Uterus (tissue), 4 donors: ENCODE data around the gene HECW1. TPM values are rescaled to one million over a fixed set of nuclear protein-coding genes. Genes with fewer than 3 reads are reported as not detected.

Experiments
- DNase-seq, 2 donors: peaks; one replicate each; pipeline ENCODE4 v3.0.0-alpha.2; 2019 to 2020
- H3K27ac ChIP-seq, 2 donors: fragments of 200-600 bp; sonication (generic); 1 replicate in 1 of 2; 2 replicates in 1 of 2; pipeline ENCODE4 v1.5.1; 2016 to 2018
- H3K27me3 ChIP-seq, 2 donors: fragments of 200-600 bp; sonication (generic); one replicate each; pipeline ENCODE4 v1.5.1; 2018 to 2019; ENCODE audit warnings: control low read depth in 1 of 2
- H3K36me3 ChIP-seq, 2 donors: fragments of 200-600 bp; sonication (generic); one replicate each; pipeline ENCODE4 v1.5.1; 2019; ENCODE audit warnings: control low read depth in 1 of 2
- H3K4me1 ChIP-seq, 2 donors: fragments of 200-600 bp; sonication (generic); one replicate each; pipeline ENCODE4 v1.5.1; 2018 to 2019; ENCODE audit warnings: control low read depth in 1 of 2
- H3K4me3 ChIP-seq, 2 donors: fragments of 200-600 bp; sonication (generic); 1 replicate in 1 of 2; 2 replicates in 1 of 2; pipeline ENCODE4 v1.5.1; 2018 to 2019; ENCODE audit warnings: mild to moderate bottlenecking in 1 of 2
- H3K9me3 ChIP-seq, 2 donors: fragments of 200-600 bp; sonication (generic); one replicate each; pipeline ENCODE4 v1.5.1; 2019; ENCODE audit warnings: control low read depth in 1 of 2
- POLR2A ChIP-seq, 2 donors: fragments of 450-650 bp; IDR thresholded peaks; one replicate each; pipeline ENCODE4 v1.6.1; 2016; ENCODE audit warnings: antibody characterized with exemption in 2 of 2, mild to moderate bottlenecking in 1 of 2, moderate library complexity in 1 of 2
- intact Hi-C: fragments of 100-400 bp; cut with DNase I; formaldehyde crosslinking; loops from one replicate; pipeline ENCODE4 v1.15.1; 2023; ENCODE audit warnings: low total_unique reads
- total RNA-seq, 4 donors: library from RNA; depleted of rRNA in 3 of 4; stranded (reverse); fragments of >200 nt in 3 of 4; gene quantifications; one replicate each; pipeline versions ENCODE4 v1.1.0 to v1.2.4, GENCODE V29; 2014 to 2023
- TF ChIP-seq, protein P1 (sequence below), 4 experiments: fragments of 200-600 bp in 2 of 4; fragments of 450-650 bp in 2 of 4; sonication (generic) in 2 of 4; IDR thresholded peaks; one replicate each; pipeline ENCODE4 v1.5.1; 2016 to 2019; ENCODE audit warnings: antibody characterized with exemption in 4 of 4, mild to moderate bottlenecking in 2 of 4, moderate library complexity in 1 of 4
- donor health status: DM: yes; HTN: yes; CAD: no.

Gene HECW1
- total RNA-seq, 4 donors from 2014 or later, result 0.28 TPM; not detected in 3

- TF ChIP-seq, protein P1, sequence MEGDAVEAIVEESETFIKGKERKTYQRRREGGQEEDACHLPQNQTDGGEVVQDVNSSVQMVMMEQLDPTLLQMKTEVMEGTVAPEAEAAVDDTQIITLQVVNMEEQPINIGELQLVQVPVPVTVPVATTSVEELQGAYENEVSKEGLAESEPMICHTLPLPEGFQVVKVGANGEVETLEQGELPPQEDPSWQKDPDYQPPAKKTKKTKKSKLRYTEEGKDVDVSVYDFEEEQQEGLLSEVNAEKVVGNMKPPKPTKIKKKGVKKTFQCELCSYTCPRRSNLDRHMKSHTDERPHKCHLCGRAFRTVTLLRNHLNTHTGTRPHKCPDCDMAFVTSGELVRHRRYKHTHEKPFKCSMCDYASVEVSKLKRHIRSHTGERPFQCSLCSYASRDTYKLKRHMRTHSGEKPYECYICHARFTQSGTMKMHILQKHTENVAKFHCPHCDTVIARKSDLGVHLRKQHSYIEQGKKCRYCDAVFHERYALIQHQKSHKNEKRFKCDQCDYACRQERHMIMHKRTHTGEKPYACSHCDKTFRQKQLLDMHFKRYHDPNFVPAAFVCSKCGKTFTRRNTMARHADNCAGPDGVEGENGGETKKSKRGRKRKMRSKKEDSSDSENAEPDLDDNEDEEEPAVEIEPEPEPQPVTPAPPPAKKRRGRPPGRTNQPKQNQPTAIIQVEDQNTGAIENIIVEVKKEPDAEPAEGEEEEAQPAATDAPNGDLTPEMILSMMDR (IDR thresholded peaks at IDR 0.05), result no peak
- TF ChIP-seq POLR2A (IDR thresholded peaks at IDR 0.05), result no peak
- intact Hi-C loops, result no loop called here
Measured at GRCh38 chr7:43537765-43538403, 425.4 kb downstream of the HECW1 start.

DNA sequence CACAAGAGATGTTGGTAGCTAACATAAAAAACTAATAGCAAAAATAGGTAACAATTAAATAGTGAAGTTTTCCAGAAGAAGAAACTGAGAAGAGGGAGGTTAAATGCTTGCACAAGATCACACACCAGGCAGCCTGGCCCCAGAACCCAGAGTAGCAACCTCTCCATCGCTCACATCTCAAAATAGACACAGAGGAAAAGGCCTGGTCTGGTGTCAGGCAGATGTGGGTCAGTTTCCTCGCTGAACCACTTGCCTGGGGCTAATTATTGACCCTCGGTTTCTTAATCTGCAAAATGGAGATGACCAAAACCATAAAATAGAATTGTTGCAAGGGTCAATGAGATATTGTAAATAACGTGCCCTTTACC is 425.9 kb downstream of the HECW1 start:
- no peaks in the 10 kb centered on the region for H3K36me3 ChIP-seq
- no peak for DNase-seq
- no peak overlapping the region for H3K27ac ChIP-seq
- no peaks in the 10 kb centered on the region for H3K9me3 ChIP-seq
- TF ChIP-seq, protein P1 (IDR thresholded peaks at IDR 0.05), result no peak
- no peak for TF ChIP-seq POLR2A (IDR thresholded peaks at IDR 0.05)
- no peaks in the 10 kb centered on the region for H3K27me3 ChIP-seq
- no peaks in the 10 kb centered on the region for H3K4me1 ChIP-seq
- no peak overlapping the region for H3K4me3 ChIP-seq
- intact Hi-C loops, result no loop called here

More at GRCh38 chr7:43537765-43538403, 425.4 kb downstream of the HECW1 start:
- Histone ChIP-seq H3K36me3 (no peaks in the 10 kb centered on the region), H3K27ac (no peak overlapping the region), H3K27me3 (no peaks in the 10 kb centered on the region), H3K4me1 (peaks cover 0 to 3% of the 10 kb centered on the region in 2 donors), H3K4me3 (no peak overlapping the region), H3K9me3 (no peaks in the 10 kb centered on the region)
- no peak for DNase-seq

- H3K27ac ChIP-seq, result no peak overlapping the region
- intact Hi-C loops, result no loop called here
- no peaks in the 10 kb centered on the region for H3K36me3 ChIP-seq
- H3K27me3 ChIP-seq, result no peaks in the 10 kb centered on the region
- H3K9me3 ChIP-seq, result no peaks in the 10 kb centered on the region
- no peaks in the 10 kb centered on the region for H3K4me1 ChIP-seq
- no peak overlapping the region for H3K4me3 ChIP-seq
- DNase-seq, result no peak
- no peak for TF ChIP-seq POLR2A (IDR thresholded peaks at IDR 0.05)
- TF ChIP-seq, protein P1 (IDR thresholded peaks at IDR 0.05), result no peak
Measured at GRCh38 chr7:43540471-43540870, 428.0 kb downstream of the HECW1 start.

DNA sequence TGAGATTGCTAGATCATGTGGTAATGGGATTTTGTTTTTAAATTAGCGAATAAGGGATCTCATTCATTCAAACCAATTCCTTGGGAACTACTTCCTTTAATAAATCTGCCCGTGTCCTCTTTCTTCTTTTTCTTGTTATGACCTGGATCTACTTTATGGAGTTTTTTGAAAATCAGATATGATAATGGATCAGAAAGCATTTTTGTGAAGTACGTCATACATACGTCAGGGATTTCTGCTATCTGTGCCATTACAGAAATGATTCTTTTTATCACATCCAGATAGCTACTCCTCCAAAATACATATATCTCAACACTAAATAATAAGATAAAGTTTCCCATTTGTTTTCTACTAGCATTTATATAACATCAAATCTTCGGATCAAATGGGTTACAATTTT is 430.3 kb downstream of the HECW1 start:
- H3K4me1 ChIP-seq, result no peaks in the 10 kb centered on the region
- no peak for TF ChIP-seq POLR2A (IDR thresholded peaks at IDR 0.05)
- TF ChIP-seq, protein P1 (IDR thresholded peaks at IDR 0.05), result no peak
- DNase-seq, result no peak
- H3K27me3 ChIP-seq, result no peaks in the 10 kb centered on the region
- no peaks in the 10 kb centered on the region for H3K36me3 ChIP-seq
- no peak overlapping the region for H3K4me3 ChIP-seq
- intact Hi-C loops, result no loop called here
- no peak overlapping the region for H3K27ac ChIP-seq
- H3K9me3 ChIP-seq, result no peaks in the 10 kb centered on the region

DNA sequence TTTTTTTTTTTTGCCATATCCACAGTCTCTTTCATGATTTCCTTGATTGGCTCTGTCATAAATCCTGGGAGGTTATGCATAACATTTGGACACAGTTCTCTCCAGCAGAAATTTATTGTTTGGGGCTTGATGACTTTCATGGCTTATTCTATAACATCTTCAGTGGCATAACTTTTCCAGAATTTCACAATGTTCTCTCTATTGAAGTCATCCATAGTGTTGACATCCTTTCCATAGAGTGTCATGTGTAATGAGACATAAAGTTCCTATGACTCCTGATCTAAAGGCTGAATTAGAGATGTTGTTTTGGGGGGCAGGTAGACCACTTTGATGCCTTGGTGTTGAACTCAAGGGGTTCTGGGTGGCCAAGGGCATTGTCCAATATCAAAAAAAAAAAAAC is 433.8 kb downstream of the HECW1 start:
- DNase-seq, result no peak
- intact Hi-C loops, result no loop called here
- H3K36me3 ChIP-seq, result no peaks in the 10 kb centered on the region
- no peak overlapping the region for H3K4me3 ChIP-seq
- no peak for TF ChIP-seq POLR2A (IDR thresholded peaks at IDR 0.05)
- TF ChIP-seq, protein P1 (IDR thresholded peaks at IDR 0.05), result no peak
- no peak overlapping the region for H3K27ac ChIP-seq
- H3K27me3 ChIP-seq, result no peaks in the 10 kb centered on the region
- H3K9me3 ChIP-seq, result no peaks in the 10 kb centered on the region
- H3K4me1 ChIP-seq, result no peaks in the 10 kb centered on the region
